GM12878 (cell line): ENCODE results near the gene MED1. TPM values are rescaled to one million over a fixed set of nuclear protein-coding genes. Genes with fewer than 3 reads are reported as not detected.

Source experiments
- ATAC-seq: fragments of 200-7000 bp; cut with Tn5 transposase; 3 replicates; pipeline ENCODE4 v1.9.1; 2020; ENCODE audit warnings: mild to moderate bottlenecking, moderate library complexity
- BruUV-seq: library from RNA; stranded (reverse); fragments of 400-500 nt; replicated peaks from 2 replicates; lab custom pipeline; 2021; lab: Mats Ljungman, UMichigan
- CTCF ChIA-PET: fragments of 300-600 bp; sonication (Branson Sonifier 250); formaldehyde crosslinking; extraction: SDS; loops from one replicate; lab custom pipeline; 2021; ENCODE audit warnings: inconsistent platforms; lab: Yijun Ruan, JAX
- POLR2A ChIA-PET: fragments of 350-600 bp; formaldehyde crosslinking; extraction: SDS; loops from one replicate; lab custom pipeline; 2021; ENCODE audit warnings: inconsistent platforms; lab: Charles Lee
- RAD21 ChIA-PET: fragments of 300-600 bp; sonication (Branson Sonifier 250); formaldehyde crosslinking; loops from one replicate; lab custom pipeline; 2023; ENCODE audit warnings: antibody characterized with exemption; ENCODE audit not compliant: unreplicated experiment; lab: Charles Lee
- SMC1A ChIA-PET: fragments of 300-600 bp; sonication (Branson Sonifier 250); formaldehyde crosslinking; loops from one replicate; lab custom pipeline; 2023; ENCODE audit not compliant: unreplicated experiment, uncharacterized antibody; lab: Charles Lee
- DNase-seq: peaks from one replicate; pipeline ENCODE4 v3.0.0-alpha.2; 2011; ENCODE audit warnings: low read depth, low spot score
- FAIRE-seq: peaks from 3 replicates; lab custom pipeline; 2011; peaks lifted over from hg19 to GRCh38; lab: Jason Lieb, UNC
- H2AFZ ChIP-seq: 2 replicates; pipeline ENCODE4 v1.6.0; 2011; ENCODE audit warnings: low read depth, low read length, control low read depth; ENCODE audit not compliant: control insufficient read depth
- H3K27ac ChIP-seq: 2 replicates; pipeline ENCODE4 v1.5.1; 2011; ENCODE audit warnings: control low read depth; ENCODE audit not compliant: control insufficient read depth, insufficient read depth
- H3K27me3 ChIP-seq, 2 experiments: replicated peaks in 1 of 2; 2 replicates each; pipeline versions ENCODE4 v1.6.0 to v1.6.1; 2011; ENCODE audit warnings: low read length in 1 of 2; ENCODE audit not compliant: control insufficient read depth in 2 of 2, insufficient read depth in 2 of 2
- H3K36me3 ChIP-seq, 2 experiments: 2 replicates each; pipeline ENCODE4 v1.5.1; 2011; ENCODE audit warnings: low read length in 1 of 2; ENCODE audit not compliant: control insufficient read depth in 2 of 2, insufficient read depth in 2 of 2
- H3K4me1 ChIP-seq: 2 replicates; pipeline ENCODE4 v1.6.1; 2011; ENCODE audit warnings: mild to moderate bottlenecking, low read length, moderate library complexity, mixed read lengths; ENCODE audit not compliant: control insufficient read depth, insufficient read depth
- H3K4me2 ChIP-seq: 2 replicates; pipeline ENCODE4 v1.6.0; 2011; ENCODE audit warnings: control low read depth; ENCODE audit not compliant: control insufficient read depth, insufficient read depth
- H3K4me3 ChIP-seq: fragments of 200-600 bp; sonication (generic); 2 replicates; pipeline ENCODE4 v1.5.1; 2016
- H3K79me2 ChIP-seq: 2 replicates; pipeline ENCODE4 v1.6.0; 2011; ENCODE audit warnings: low read length; ENCODE audit not compliant: control insufficient read depth, insufficient read depth
- H3K9ac ChIP-seq: 2 replicates; pipeline ENCODE4 v1.8.0; 2011; ENCODE audit warnings: low read length, control low read depth, mixed read lengths; ENCODE audit not compliant: control insufficient read depth, insufficient read depth
- H3K9me3 ChIP-seq: replicated peaks from 3 replicates; pipeline ENCODE4 v1.5.1; 2011; ENCODE audit warnings: mild to moderate bottlenecking, low read length; ENCODE audit not compliant: control insufficient read depth, insufficient read depth
- H4K20me1 ChIP-seq: 2 replicates; pipeline ENCODE4 v1.6.0; 2011; ENCODE audit not compliant: control insufficient read depth, insufficient read depth
- CREM ChIP-seq: IDR thresholded peaks from 2 replicates; pipeline ENCODE4 v1.6.1; 2014; ENCODE audit warnings: antibody characterized with exemption, low read depth
- E2F4 ChIP-seq: IDR thresholded peaks from 2 replicates; pipeline ENCODE4 v1.6.1; 2012; ENCODE audit warnings: low read depth, low read length, improper control_type of control experiment
- E2F8 ChIP-seq: fragments of 450-650 bp; IDR thresholded peaks from 2 replicates; pipeline ENCODE4 v1.6.1; 2018; ENCODE audit warnings: mild to moderate bottlenecking, low read depth, moderate library complexity; ENCODE audit not compliant: partially characterized antibody
- EGR1 ChIP-seq, 2 experiments: IDR thresholded peaks; 1 replicate in 1 of 2; 2 replicates in 1 of 2; pipeline ENCODE4 v1.6.1; 2011 to 2012; ENCODE audit warnings: low read depth in 2 of 2, low read length in 2 of 2, borderline replicate concordance in 1 of 2, mild to moderate bottlenecking in 1 of 2, moderate library complexity in 1 of 2
- HDAC6 ChIP-seq: fragments of 200-600 bp; sonication (generic); IDR thresholded peaks from one replicate; pipeline ENCODE4 v1.8.0; 2017; ENCODE audit warnings: antibody characterized with exemption; ENCODE audit not compliant: unreplicated experiment
- KAT2A ChIP-seq: conservative IDR thresholded peaks from 2 replicates; pipeline ENCODE4 v1.6.1; 2011; ENCODE audit warnings: low read depth, low read length; ENCODE audit not compliant: control insufficient read depth
- PRDM15 ChIP-seq: fragments of 450-650 bp; formaldehyde crosslinking; IDR thresholded peaks from 2 replicates; pipeline ENCODE4 v1.4.0; 2020; ENCODE audit warnings: mild to moderate bottlenecking, moderate library complexity
- RB1 ChIP-seq: fragments of 450-650 bp; formaldehyde crosslinking; IDR thresholded peaks from 2 replicates; pipeline ENCODE4 v1.6.1; 2017; ENCODE audit warnings: mild to moderate bottlenecking, borderline replicate concordance
- RELA ChIP-seq: fragments of 450-650 bp; IDR thresholded peaks from 2 replicates; pipeline ENCODE4 v1.8.0; 2014; ENCODE audit warnings: borderline replicate concordance; ENCODE audit not compliant: partially characterized antibody
- USF2 ChIP-seq: IDR thresholded peaks from 2 replicates; pipeline ENCODE4 v1.6.1; 2011; ENCODE audit warnings: low read depth, low read length, improper control_type of control experiment, borderline replicate concordance
- YBX1 ChIP-seq: fragments of 450-650 bp; IDR thresholded peaks from 2 replicates; pipeline ENCODE4 v1.6.1; 2016; ENCODE audit warnings: antibody characterized with exemption
- WGBS: methylation state at CpG from one replicate; pipeline ENCODE4 v1.1.6; 2016; ENCODE audit warnings: low lambda C conversion rate; ENCODE audit not compliant: insufficient replicate concordance, insufficient coverage; ENCODE audit errors: missing lambda C conversion rate; 5-methylcytosine and 5-hydroxymethylcytosine counted together
- in situ Hi-C: fragments of 300-500 bp; cut with MboI; formaldehyde crosslinking; loops from 9 replicates; pipeline ENCODE4 v1.14.3; 2018; ENCODE audit warnings: mixed read lengths
- intact Hi-C: fragments of 100-400 bp; cut with micrococcal nuclease; formaldehyde crosslinking; loops from one replicate; pipeline ENCODE4 v1.14.2; 2022; ENCODE audit not compliant: unreplicated experiment
- polyA plus RNA-seq, 11 experiments: library from polyadenylated mRNA; depleted of rRNA in 4 of 11; unstranded in 6 of 11; stranded (reverse) in 5 of 11; fragments of >200 nt; fragmentation: Nextera tagmentation in 4 of 11; fragmentation: Illumina TruSeq in 1 of 11; extraction: Ambion mirVana in 4 of 11; extraction: Trizol in 1 of 11; gene quantifications; 1 replicate in 1 of 11; 2 replicates in 10 of 11; pipeline versions ENCODE4 v1.2.1 to v1.2.3, GENCODE V29; 2011 to 2016; ENCODE audit warnings: inconsistent platforms in 2 of 11, missing spikeins in 2 of 11, low read depth in 1 of 11
- total RNA-seq, 4 experiments: library from RNA; depleted of rRNA in 3 of 4; stranded (reverse); fragments of >200 nt in 3 of 4; fragmentation: Illumina TruSeq in 1 of 4; extraction: Trizol in 1 of 4; gene quantifications; 2 replicates each; pipeline versions ENCODE4 v1.2.1 to v1.2.3, GENCODE V29; 2013 to 2021

Gene MED1
- total and polyA plus RNA-seq, 10 of the 15 experiments (the other 5 are each of a cell fraction or from before 2014, with no cell fraction given) = 8.7 to 50.1 (median 30.1) TPM

- TF ChIP-seq USF2 = no peak
These were observed 48.0 kb downstream of the MED1 start (continued) for GRCh38 chr17:39402890-39403605.

GRCh38 chr17:39402244-39402889, 48.7 kb downstream of the MED1 start:
- intact Hi-C loops = no loop called here
- H3K9ac ChIP-seq = peak overlapping the region; percentile 69; the same call in 1 of the 2 replicates
- WGBS = under 1% methylated on average over 19 of the region's 53 CpGs
- ChIA-PET CTCF (no interaction called here), POLR2A (interaction anchor here (0.7 to 1.4 kb wide), 3 partner anchors 11 to 49 kb away, joined by 3 to 8 read pairs (median 4); partner anchors contain the start of gene MED1), SMC1A (no interaction called here), RAD21 (no interaction called here)
- H3K4me2 ChIP-seq = peak overlapping the region; percentile 69; the same call in 1 of the 2 replicates
- FAIRE-seq (peak; percentile 92), DNase-seq (peak; percentile 60), ATAC-seq (peak; percentile 90)
- no peaks in the 10 kb centered on the region for H3K9me3 ChIP-seq
- BruUV-seq = no TSS peak
- H3K79me2 ChIP-seq = peaks cover 6% of the 10 kb centered on the region
- no peaks in the 10 kb centered on the region for H3K27me3 ChIP-seq
- peaks cover 0 to 5% of the 10 kb centered on the region in 2 experiments; a peak in 1 of 4 replicates for H3K36me3 ChIP-seq
- no peaks in the 10 kb centered on the region; the same call in none of the 2 replicates for H3K4me1 ChIP-seq
- peak overlapping the region; percentile 86 for H2AFZ ChIP-seq
- in situ Hi-C loops = no loop called here
- peak overlapping the region; percentile 76 for H3K4me3 ChIP-seq
- H4K20me1 ChIP-seq = no peaks in the 10 kb centered on the region
- H3K27ac ChIP-seq = peak overlapping the region; percentile 72; the same call in 1 of the 2 replicates
- TF ChIP-seq CREM (peak; percentile 96), YBX1 (no peak), PRDM15 (CRISPR knock-in tag) (no peak), E2F4 (peak; percentile 94), HDAC6 (no peak), KAT2A (no peak), E2F8 (peak; percentile 100), RELA (peak; percentile 15), EGR1 (IDR thresholded peaks at IDR 0.05; ENCODE audit: borderline replicate concordance in 1 of 2, low read depth in 2 of 2, low read length in 2 of 2) (peak in 1 of 2 experiments; percentile 94; a peak in 2 of 3 replicates), RB1 (peak; percentile 58; the same call in 1 of the 2 replicates)
